Stimulated activated CD4-positive, alpha-beta T cell treated with anti-CD3 and anti-CD28 coated beads, TNF-alpha, amount 100 ng/mL, for 4 hours (primary cell): ENCODE measurements around the gene VAX1.
"Not testable (repeated sequence)": the region's sequence is repeated elsewhere in the genome, so short reads cannot be mapped to it uniquely, and the experiment has no call there.

Experiments used
- DNase-seq, 3 experiments: peaks; one replicate each; pipeline ENCODE4 v3.0.0-alpha.2; 2020; ENCODE audit warnings: low read depth in 3 of 3

Gene VAX1

GRCh38 chr10:117135480-117136140 is 2.5 kb downstream of the VAX1 start:
- no peak for DNase-seq

- no peak for DNase-seq
Measured at GRCh38 chr10:117135026-117135372, 3.1 kb downstream of the VAX1 start.

GRCh38 chr10:117134306-117135025 is 3.6 kb downstream of the VAX1 start:
- DNase-seq, result no peak

DNA sequence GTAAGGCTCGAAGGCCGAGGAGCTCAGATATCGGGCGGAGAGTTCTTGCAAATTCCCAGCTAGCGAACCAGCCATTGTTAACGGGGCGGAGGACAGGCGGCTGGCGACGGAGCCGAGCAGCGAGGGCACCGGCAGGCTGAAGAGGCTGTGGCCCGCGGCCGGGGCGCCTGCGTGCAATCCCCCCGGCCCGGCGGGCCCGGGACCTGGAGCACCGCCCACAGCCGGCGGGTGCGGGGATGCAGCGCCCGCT is 4.1 kb downstream of the VAX1 start:
- DNase-seq, result no peak

GRCh38 chr10:117133273-117134055 is 4.6 kb downstream of the VAX1 start:
- DNase-seq, result no peak

GRCh38 chr10:117132751-117133231 is 5.3 kb downstream of the VAX1 start:
- DNase-seq, result no peak

DNA sequence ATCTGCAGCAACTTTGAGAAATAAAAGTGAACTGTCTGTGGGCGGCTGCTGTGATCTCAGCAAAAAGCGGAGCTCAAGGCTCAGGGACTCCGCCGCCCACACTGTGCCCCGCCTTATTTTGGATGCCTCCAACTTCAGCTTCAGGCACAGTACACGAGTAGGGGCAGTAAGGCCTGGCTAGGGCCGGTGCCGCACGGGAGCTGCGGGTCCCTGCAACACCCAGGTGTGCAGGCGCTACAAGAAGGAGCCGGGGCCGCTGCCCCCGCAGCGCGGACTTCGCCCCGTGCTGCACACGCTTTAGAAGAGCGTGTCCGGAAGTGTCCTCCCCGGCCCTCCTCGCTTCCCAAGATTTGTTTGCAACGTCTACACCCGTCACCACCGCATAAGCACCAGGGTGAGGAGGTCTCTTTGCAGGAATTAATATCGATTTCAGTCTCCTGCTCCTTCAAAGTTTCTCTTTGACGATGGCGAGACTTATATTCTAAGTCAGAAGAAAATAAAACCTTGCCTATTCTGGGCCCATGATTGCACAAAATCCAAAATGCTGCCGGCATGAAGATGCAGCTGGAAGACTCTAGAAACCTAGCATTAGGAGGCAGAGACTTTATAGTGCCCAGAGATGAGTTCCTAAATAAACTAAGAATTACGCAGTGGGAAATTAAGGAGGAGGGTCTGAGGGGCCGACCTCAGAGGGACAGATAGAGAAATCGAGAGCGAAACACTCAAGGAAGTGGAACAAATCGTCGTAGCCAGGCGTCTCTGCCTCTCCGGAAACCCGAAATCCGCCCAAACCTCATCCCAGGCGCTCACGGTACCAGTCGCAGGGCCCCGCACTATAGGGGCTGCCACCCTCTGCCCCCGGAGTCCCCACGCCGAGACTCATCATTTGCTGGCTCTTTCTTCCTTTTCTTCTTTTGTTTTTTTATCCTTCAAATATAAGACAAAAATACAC is 6.4 kb downstream of the VAX1 start:
- peak in 1 of 3 experiments; percentile 15 for DNase-seq

DNA sequence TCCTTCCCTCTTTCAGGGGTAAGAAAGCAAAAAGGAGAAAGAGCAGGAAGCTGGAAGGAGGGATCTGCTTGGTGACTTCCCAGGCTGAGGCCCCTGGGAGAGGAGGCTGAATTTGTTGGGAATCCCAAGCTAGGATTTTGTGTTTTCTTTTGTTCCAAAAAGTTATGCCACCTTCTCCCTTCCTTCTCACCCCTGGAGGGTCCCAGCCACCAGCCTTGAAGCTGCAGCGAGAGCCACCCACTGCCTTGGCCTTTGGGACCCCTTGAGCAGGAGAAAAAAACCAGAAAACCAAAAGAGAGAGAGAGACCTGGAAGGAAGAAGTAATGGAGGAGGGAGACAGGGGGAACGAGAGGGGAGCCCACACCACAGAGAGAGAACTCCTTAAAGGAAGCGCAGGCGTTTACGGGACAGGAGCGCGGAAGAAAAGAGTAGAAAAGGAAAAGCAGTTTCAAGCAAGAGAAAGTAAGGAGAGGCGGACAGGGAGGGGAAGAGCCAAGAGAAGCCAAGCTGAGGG is 7.2 kb downstream of the VAX1 start:
- no peak for DNase-seq

GRCh38 chr10:117130346-117130745 is 7.7 kb downstream of the VAX1 start:
- DNase-seq, result no peak

DNA sequence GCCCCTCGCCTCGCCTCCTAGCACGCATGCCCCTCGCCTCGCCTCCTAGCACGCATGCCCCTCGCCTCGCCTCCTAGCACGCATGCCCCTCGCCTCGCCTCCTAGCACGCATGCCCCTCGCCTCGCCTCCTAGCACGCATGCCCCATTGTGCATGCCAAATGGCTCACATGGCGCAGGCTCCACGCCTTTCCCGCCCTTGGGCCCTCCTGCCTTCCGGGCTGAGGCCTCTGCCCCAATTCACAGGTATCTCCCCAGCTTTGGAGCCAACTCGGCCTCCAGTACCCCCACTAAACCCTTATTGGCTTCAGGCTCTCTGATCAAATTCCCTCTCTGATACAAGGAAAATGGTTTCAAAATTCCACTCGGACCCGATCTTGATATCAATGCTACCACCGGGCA is 11.4 kb downstream of the VAX1 start:
- DNase-seq, result not testable (repeated sequence)

- no peak for DNase-seq
Measured at GRCh38 chr10:117126034-117126433, 12.0 kb downstream of the VAX1 start.

DNA sequence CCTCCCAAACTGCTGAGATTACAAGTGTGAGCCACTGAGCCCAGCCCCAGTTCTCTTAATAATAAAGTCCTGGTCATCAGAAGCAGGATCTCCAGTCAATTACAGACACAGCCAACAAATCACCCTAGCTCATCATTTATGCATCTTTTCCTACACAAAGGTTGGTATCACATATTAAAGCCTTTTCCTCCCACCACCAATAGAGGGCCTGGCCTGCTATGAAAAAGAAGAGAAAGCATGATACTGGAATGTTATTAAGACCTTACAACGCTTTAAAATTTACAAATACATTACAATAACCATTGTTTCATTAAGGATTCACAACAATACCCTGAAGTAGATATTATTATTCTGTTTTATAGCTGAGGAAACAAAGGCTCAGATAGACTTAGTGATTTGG is 25.9 kb downstream of the VAX1 start:
- DNase-seq, result no peak

- DNase-seq, result no peak
Measured at GRCh38 chr10:117107238-117107637, 30.8 kb downstream of the VAX1 start.

- no peak for DNase-seq
Measured at GRCh38 chr10:117096599-117097201, 41.4 kb downstream of the VAX1 start.

DNA sequence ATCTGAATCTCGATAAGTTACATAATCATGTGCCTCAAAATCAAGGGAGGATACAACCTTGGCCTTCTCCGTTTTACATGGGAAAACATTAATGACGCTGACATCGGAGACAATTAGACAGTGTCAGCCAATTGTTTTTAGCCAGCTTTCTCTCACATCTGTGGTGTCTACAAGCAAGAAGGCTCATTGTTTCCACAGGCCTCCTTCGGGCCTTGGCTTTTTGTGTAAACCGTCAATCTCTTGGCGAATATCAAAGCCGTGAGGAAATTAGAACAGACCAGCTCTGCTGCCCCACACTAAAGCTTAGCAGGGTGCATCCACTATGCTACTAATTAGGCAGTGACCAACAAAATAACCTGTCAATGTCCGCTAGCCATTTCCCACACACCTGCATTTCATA is 43.2 kb downstream of the VAX1 start:
- no peak for DNase-seq

GRCh38 chr10:117092386-117092785 is 45.7 kb downstream of the VAX1 start:
- DNase-seq, result no peak

GRCh38 chr10:117090834-117091233 is 47.2 kb downstream of the VAX1 start:
- DNase-seq, result no peak

DNA sequence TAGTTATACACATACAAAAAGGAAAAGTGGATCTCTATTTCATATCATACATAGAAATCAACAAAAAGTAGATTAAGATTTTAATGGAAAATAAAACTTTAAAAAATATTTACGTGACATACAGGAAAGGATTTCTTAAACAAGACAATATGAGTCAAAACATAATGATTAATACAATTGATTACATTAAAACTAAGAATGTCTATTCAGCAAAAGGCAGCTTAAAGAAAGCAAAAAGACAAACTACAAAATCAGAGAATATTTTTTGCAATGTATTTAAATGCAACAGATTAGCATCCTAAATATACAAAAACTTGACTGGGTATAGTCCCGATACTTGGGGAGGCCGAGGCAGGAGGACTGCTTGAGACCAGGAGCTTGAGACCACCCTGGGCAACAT is 50.5 kb downstream of the VAX1 start:
- DNase-seq, result no peak

GRCh38 chr10:117086546-117086945 is 51.5 kb downstream of the VAX1 start:
- no peak for DNase-seq

DNA sequence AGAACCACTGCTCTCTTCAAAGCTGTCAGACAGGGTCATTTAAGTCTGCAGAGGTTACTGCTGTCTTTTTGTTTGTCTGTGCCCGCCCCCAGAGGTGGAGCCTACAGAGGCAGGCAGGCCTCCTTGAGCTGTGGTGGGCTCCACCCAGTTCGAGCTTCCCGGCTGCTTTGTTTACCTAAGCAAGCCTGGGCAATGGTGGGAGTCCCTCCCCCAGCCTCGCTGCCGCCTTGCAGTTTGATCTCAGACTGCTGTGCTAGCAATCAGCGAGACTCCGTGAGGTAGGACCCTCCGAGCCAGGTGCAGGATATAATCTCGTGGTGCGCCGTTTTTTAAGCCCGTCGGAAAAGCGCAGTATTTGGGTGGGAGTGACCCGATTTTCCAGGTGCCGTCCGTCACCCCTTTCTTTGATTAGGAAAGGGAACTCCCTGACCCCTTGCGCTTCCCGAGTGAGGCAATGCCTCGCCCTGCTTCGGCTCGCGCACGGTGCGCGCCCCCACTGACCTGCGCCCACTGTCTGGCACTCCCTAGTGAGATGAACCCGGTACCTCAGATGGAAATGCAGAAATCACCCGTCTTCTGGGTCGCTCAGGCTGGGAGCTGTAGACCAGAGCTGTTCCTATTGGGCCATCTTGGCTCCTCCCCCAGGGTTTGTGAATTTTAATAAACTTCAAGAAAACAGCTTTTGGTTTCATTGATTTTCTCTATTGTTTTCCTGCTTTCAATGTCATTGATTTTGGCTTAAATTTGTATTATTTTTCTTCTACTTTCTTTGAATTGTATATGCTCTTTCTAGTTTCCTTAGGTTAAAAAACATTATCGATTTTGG is 53.4 kb downstream of the VAX1 start:
- not testable (repeated sequence) for DNase-seq
